ENCODE data around the gene CISD1.
A peak's percentile ranks its signal among the peaks of the same experiment; 100 is the strongest.

DNA sequence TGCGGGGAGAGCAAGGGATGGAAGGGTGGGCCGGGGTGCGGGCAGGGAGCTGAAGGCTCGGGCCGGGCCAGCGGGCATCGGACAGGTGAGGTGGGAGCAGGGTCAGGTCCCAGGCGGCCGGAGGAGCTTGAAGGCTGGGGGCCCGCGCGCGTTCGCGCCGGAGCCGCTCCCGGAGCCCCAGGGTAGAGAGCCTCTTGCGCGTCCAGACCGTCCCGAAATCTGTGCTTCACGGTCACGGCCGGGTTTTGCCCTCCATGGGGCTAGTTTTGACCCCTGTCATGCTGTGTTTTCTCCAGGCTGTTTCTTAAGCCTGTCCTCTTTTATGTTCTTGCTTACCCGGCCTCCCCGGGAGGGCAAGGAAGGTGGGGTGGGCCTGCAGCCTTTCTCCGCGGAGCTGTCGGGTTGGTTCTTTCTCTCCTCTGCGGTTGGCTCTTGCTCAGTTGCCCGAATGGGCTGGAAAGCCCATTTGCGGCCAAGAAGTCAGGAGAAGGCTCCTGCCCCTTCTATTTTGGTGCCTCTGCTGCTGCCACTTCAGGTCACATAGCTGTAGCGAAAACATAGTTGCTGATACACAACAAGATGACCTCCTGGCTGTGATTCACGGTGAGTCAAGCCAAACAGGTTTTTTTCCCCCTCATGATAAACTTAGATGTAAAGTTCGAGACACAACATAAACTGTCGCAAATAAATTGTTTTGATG is 66.5 kb downstream of the CISD1 start:
- no peak for TF ChIP-seq SMC3 (IDR thresholded peaks at IDR 0.05)
- no peak for TF ChIP-seq RCOR1 (IDR thresholded peaks at IDR 0.05; ENCODE audit: low read depth, low read length)
- TF ChIP-seq, protein P1, sequence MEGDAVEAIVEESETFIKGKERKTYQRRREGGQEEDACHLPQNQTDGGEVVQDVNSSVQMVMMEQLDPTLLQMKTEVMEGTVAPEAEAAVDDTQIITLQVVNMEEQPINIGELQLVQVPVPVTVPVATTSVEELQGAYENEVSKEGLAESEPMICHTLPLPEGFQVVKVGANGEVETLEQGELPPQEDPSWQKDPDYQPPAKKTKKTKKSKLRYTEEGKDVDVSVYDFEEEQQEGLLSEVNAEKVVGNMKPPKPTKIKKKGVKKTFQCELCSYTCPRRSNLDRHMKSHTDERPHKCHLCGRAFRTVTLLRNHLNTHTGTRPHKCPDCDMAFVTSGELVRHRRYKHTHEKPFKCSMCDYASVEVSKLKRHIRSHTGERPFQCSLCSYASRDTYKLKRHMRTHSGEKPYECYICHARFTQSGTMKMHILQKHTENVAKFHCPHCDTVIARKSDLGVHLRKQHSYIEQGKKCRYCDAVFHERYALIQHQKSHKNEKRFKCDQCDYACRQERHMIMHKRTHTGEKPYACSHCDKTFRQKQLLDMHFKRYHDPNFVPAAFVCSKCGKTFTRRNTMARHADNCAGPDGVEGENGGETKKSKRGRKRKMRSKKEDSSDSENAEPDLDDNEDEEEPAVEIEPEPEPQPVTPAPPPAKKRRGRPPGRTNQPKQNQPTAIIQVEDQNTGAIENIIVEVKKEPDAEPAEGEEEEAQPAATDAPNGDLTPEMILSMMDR (IDR thresholded peaks at IDR 0.05), result no peak
- no peak for TF ChIP-seq CBX2 (IDR thresholded peaks at IDR 0.05; ENCODE audit: borderline replicate concordance, low read depth)
- TF ChIP-seq PHF8 (IDR thresholded peaks at IDR 0.05; ENCODE audit: borderline replicate concordance, low read depth), result peak; percentile 34; the same call in 1 of the 2 replicates
- no peak for TF ChIP-seq POLR2A (IDR thresholded peaks at IDR 0.05; ENCODE audit: low read length)

Data from A549 (cell line).